H1 (cell line): Measurements from ENCODE around the gene CNTN5. TPM values are rescaled to one million over a fixed set of nuclear protein-coding genes. Genes with fewer than 3 reads are reported as not detected.

Experiments
- CHD7 ChIP-seq: fragments of 300-600 bp; sonication (generic); IDR thresholded peaks from 2 replicates; pipeline ENCODE4 v1.7.1; 2012; ENCODE audit warnings: low read length, moderate library complexity, mild to moderate bottlenecking, inconsistent platforms; ENCODE audit not compliant: insufficient replicate concordance
- CTBP2 ChIP-seq: IDR thresholded peaks from 2 replicates; pipeline ENCODE4 v1.7.0; 2011; ENCODE audit warnings: borderline replicate concordance, mild to moderate bottlenecking, moderate library complexity, mixed read lengths, low read length; ENCODE audit not compliant: insufficient read depth, insufficient read length
- POLR2A ChIP-seq, 2 experiments: IDR thresholded peaks; 1 replicate in 1 of 2; 2 replicates in 1 of 2; pipeline ENCODE4 v1.6.1; 2011; ENCODE audit warnings: low read depth in 2 of 2, low read length in 2 of 2, mild to moderate bottlenecking in 2 of 2; ENCODE audit errors: control extremely low read depth in 1 of 2
- SIRT6 ChIP-seq: IDR thresholded peaks from one replicate; pipeline ENCODE4 v1.7.1; 2012; ENCODE audit warnings: low read length, inconsistent platforms
- SP2 ChIP-seq: IDR thresholded peaks from 2 replicates; pipeline ENCODE4 v1.6.1; 2012; ENCODE audit warnings: mild to moderate bottlenecking, low read length, inconsistent platforms
- polyA plus RNA-seq, 7 experiments: library from polyadenylated mRNA; depleted of rRNA in 3 of 7; stranded (reverse) in 5 of 7; unstranded in 2 of 7; fragments of >200 nt in 5 of 7; fragments of 200-250 nt in 2 of 7; gene quantifications; 1 replicate in 5 of 7; 2 replicates in 1 of 7; 4 replicates in 1 of 7; pipeline versions ENCODE4 v1.2.1 to v1.2.3, GENCODE V29; 2011 to 2013; ENCODE audit warnings: missing spikeins in 2 of 7, mixed read lengths in 2 of 7
- total RNA-seq: library from RNA; stranded (reverse); fragmentation: NEBNext Ultra II Directional; extraction: Animal tissue kit (Norgen Biotek cat#: 25700); gene quantifications from 2 replicates; pipeline ENCODE4 v1.2.1, GENCODE V29; 2021

The CNTN5 gene
- total and polyA plus RNA-seq, 2 of the 8 experiments (the other 6 are each of a cell fraction or from before 2014, with no cell fraction given): not detected

DNA sequence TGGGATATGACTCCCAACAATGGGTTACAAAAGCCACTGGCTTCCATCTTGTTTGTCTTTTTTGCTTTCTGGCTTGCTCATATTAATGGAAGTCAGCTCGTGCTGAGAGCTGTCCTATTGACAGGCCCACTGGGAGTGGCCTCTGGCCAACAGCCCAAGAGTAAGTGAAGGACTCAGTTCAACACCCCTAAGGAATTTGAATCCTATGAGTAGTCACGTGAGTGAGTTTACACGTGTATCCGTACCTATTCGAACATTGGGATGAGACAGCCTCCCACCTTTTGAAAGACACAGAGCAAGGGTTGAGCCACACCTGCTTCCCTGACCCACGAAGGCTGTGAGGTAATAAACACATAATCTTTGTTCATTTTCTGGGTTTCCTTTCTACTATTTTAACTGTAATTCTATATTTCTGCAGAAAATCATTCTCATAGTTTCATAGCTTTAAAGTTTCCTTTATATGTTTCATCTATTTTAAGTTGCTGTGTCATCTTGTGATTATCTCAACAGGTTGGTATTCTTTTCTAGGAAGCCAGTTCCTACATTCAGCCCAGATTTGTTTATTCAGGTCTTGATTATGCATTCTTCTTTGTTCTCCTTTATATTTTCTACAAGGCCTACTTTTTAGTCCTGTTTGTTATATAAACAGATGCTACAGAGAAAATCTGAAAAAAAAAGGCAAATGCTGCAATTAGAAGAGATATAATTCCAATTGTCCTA is 802.3 kb downstream of the CNTN5 start (continued):
- TF ChIP-seq CHD7 (no peak), SP2 (no peak), CTBP2 (no peak), POLR2A (IDR thresholded peaks at IDR 0.05; ENCODE audit: control extremely low read depth in 1 of 2, low read depth in 2 of 2, low read length in 2 of 2) (no peak), SIRT6 (no peak)
- TF ChIP-seq, all 59 proteins: peak for 0
